ENCODE results near the gene POLR2C.

Gene POLR2C

GRCh38 chr16:57452021-57452420, 10.5 kb upstream of the POLR2C start:
- DNase-seq (ENCODE audit: low spot score), result no peak

- no peak for DNase-seq (ENCODE audit: low spot score)
Measured at GRCh38 chr16:57462978-57463362, 491 bp downstream of the POLR2C start.

- no peak for DNase-seq (ENCODE audit: low spot score)
Measured at GRCh38 chr16:57464523-57464922, 2.0 kb downstream of the POLR2C start.

- no peak for DNase-seq (ENCODE audit: low spot score)
Measured at GRCh38 chr16:57468346-57468745, 5.9 kb downstream of the POLR2C start.

- no peak for DNase-seq (ENCODE audit: low spot score)
Measured at GRCh38 chr16:57469046-57469445, 6.6 kb downstream of the POLR2C start.

GRCh38 chr16:57469917-57470470, 7.5 kb downstream of the POLR2C start:
- DNase-seq (ENCODE audit: low spot score), result no peak

GRCh38 chr16:57470711-57471110, 8.2 kb downstream of the POLR2C start:
- DNase-seq (ENCODE audit: low spot score), result no peak

- DNase-seq (ENCODE audit: low spot score), result no peak
Measured at GRCh38 chr16:57471209-57471608, 8.7 kb downstream of the POLR2C start.

GRCh38 chr16:57471852-57472664, 9.6 kb downstream of the POLR2C start:
- DNase-seq (ENCODE audit: low spot score), result no peak

- no peak for DNase-seq (ENCODE audit: low spot score)
Measured at GRCh38 chr16:57472665-57473060, 10.2 kb downstream of the POLR2C start.

- DNase-seq (ENCODE audit: low spot score), result no peak
Measured at GRCh38 chr16:57473176-57473840, 10.8 kb downstream of the POLR2C start.

GRCh38 chr16:57473906-57474305, 11.4 kb downstream of the POLR2C start:
- DNase-seq (ENCODE audit: low spot score), result no peak

- DNase-seq (ENCODE audit: low spot score), result no peak
Measured at GRCh38 chr16:57474671-57475661, 12.5 kb downstream of the POLR2C start.

GRCh38 chr16:57475711-57476339, 13.3 kb downstream of the POLR2C start:
- no peak for DNase-seq (ENCODE audit: low spot score)

- DNase-seq (ENCODE audit: low spot score), result no peak
Measured at GRCh38 chr16:57476546-57477410, 14.3 kb downstream of the POLR2C start.

- no peak for DNase-seq (ENCODE audit: low spot score)
Measured at GRCh38 chr16:57477531-57478202, 15.2 kb downstream of the POLR2C start.

GRCh38 chr16:57478396-57479204, 16.1 kb downstream of the POLR2C start:
- DNase-seq (ENCODE audit: low spot score), result no peak

GRCh38 chr16:57479205-57479975, 16.9 kb downstream of the POLR2C start:
- no peak for DNase-seq (ENCODE audit: low spot score)

Measured in left forelimb (tissue), 1 donor.